GM12878 (cell line): ENCODE measurements around the gene KCNH6. TPM values are rescaled to one million over a fixed set of nuclear protein-coding genes. Genes with fewer than 3 reads are reported as not detected.

Experiments used
- ATAC-seq: fragments of 200-7000 bp; cut with Tn5 transposase; 3 replicates; pipeline ENCODE4 v1.9.1; 2020; ENCODE audit warnings: mild to moderate bottlenecking, moderate library complexity
- BruUV-seq: library from RNA; stranded (reverse); fragments of 400-500 nt; replicated peaks from 2 replicates; lab custom pipeline; 2021; lab: Mats Ljungman, UMichigan
- CTCF ChIA-PET: fragments of 300-600 bp; sonication (Branson Sonifier 250); formaldehyde crosslinking; extraction: SDS; loops from one replicate; lab custom pipeline; 2021; ENCODE audit warnings: inconsistent platforms; lab: Yijun Ruan, JAX
- POLR2A ChIA-PET: fragments of 350-600 bp; formaldehyde crosslinking; extraction: SDS; loops from one replicate; lab custom pipeline; 2021; ENCODE audit warnings: inconsistent platforms; lab: Charles Lee
- RAD21 ChIA-PET: fragments of 300-600 bp; sonication (Branson Sonifier 250); formaldehyde crosslinking; loops from one replicate; lab custom pipeline; 2023; ENCODE audit warnings: antibody characterized with exemption; ENCODE audit not compliant: unreplicated experiment; lab: Charles Lee
- SMC1A ChIA-PET: fragments of 300-600 bp; sonication (Branson Sonifier 250); formaldehyde crosslinking; loops from one replicate; lab custom pipeline; 2023; ENCODE audit not compliant: unreplicated experiment, uncharacterized antibody; lab: Charles Lee
- DNase-seq: peaks from one replicate; pipeline ENCODE4 v3.0.0-alpha.2; 2011; ENCODE audit warnings: low read depth, low spot score
- FAIRE-seq: peaks from 3 replicates; lab custom pipeline; 2011; peaks lifted over from hg19 to GRCh38; lab: Jason Lieb, UNC
- H2AFZ ChIP-seq: 2 replicates; pipeline ENCODE4 v1.6.0; 2011; ENCODE audit warnings: low read depth, low read length, control low read depth; ENCODE audit not compliant: control insufficient read depth
- H3K27ac ChIP-seq: 2 replicates; pipeline ENCODE4 v1.5.1; 2011; ENCODE audit warnings: control low read depth; ENCODE audit not compliant: control insufficient read depth, insufficient read depth
- H3K27me3 ChIP-seq, 2 experiments: replicated peaks in 1 of 2; 2 replicates each; pipeline versions ENCODE4 v1.6.0 to v1.6.1; 2011; ENCODE audit warnings: low read length in 1 of 2; ENCODE audit not compliant: control insufficient read depth in 2 of 2, insufficient read depth in 2 of 2
- H3K36me3 ChIP-seq, 2 experiments: 2 replicates each; pipeline ENCODE4 v1.5.1; 2011; ENCODE audit warnings: low read length in 1 of 2; ENCODE audit not compliant: control insufficient read depth in 2 of 2, insufficient read depth in 2 of 2
- H3K4me1 ChIP-seq: 2 replicates; pipeline ENCODE4 v1.6.1; 2011; ENCODE audit warnings: mild to moderate bottlenecking, low read length, moderate library complexity, mixed read lengths; ENCODE audit not compliant: control insufficient read depth, insufficient read depth
- H3K4me2 ChIP-seq: 2 replicates; pipeline ENCODE4 v1.6.0; 2011; ENCODE audit warnings: control low read depth; ENCODE audit not compliant: control insufficient read depth, insufficient read depth
- H3K4me3 ChIP-seq: fragments of 200-600 bp; sonication (generic); 2 replicates; pipeline ENCODE4 v1.5.1; 2016
- H3K79me2 ChIP-seq: 2 replicates; pipeline ENCODE4 v1.6.0; 2011; ENCODE audit warnings: low read length; ENCODE audit not compliant: control insufficient read depth, insufficient read depth
- H3K9ac ChIP-seq: 2 replicates; pipeline ENCODE4 v1.8.0; 2011; ENCODE audit warnings: low read length, control low read depth, mixed read lengths; ENCODE audit not compliant: control insufficient read depth, insufficient read depth
- H3K9me3 ChIP-seq: replicated peaks from 3 replicates; pipeline ENCODE4 v1.5.1; 2011; ENCODE audit warnings: mild to moderate bottlenecking, low read length; ENCODE audit not compliant: control insufficient read depth, insufficient read depth
- H4K20me1 ChIP-seq: 2 replicates; pipeline ENCODE4 v1.6.0; 2011; ENCODE audit not compliant: control insufficient read depth, insufficient read depth
- CHD4 ChIP-seq: fragments of 200-600 bp; sonication (generic); IDR thresholded peaks from 2 replicates; pipeline ENCODE4 v1.6.1; 2016; ENCODE audit warnings: mild to moderate bottlenecking
- KAT2A ChIP-seq: conservative IDR thresholded peaks from 2 replicates; pipeline ENCODE4 v1.6.1; 2011; ENCODE audit warnings: low read depth, low read length; ENCODE audit not compliant: control insufficient read depth
- MYC ChIP-seq: IDR thresholded peaks from 2 replicates; pipeline ENCODE4 v1.6.1; 2011; ENCODE audit warnings: mild to moderate bottlenecking, low read length, moderate library complexity, inconsistent platforms; ENCODE audit not compliant: insufficient read depth, insufficient replicate concordance, insufficient read length, severe bottlenecking
- NBN ChIP-seq: fragments of 450-650 bp; IDR thresholded peaks from 2 replicates; pipeline ENCODE4 v1.6.1; 2016
- NFIC ChIP-seq: IDR thresholded peaks from 2 replicates; pipeline ENCODE4 v1.6.1; 2012; ENCODE audit warnings: low read depth, mild to moderate bottlenecking, inconsistent platforms, low read length, moderate library complexity
- SMAD1 ChIP-seq: fragments of 450-650 bp; IDR thresholded peaks from 2 replicates; pipeline ENCODE4 v1.6.1; 2018; ENCODE audit warnings: mild to moderate bottlenecking, low read depth; ENCODE audit not compliant: partially characterized antibody
- TARDBP ChIP-seq: IDR thresholded peaks from 2 replicates; pipeline ENCODE4 v1.6.1; 2016; ENCODE audit warnings: borderline replicate concordance
- TBL1XR1 ChIP-seq: IDR thresholded peaks from 2 replicates; pipeline ENCODE4 v1.6.1; 2012; ENCODE audit warnings: low read depth, low read length, improper control_type of control experiment
- TCF7 ChIP-seq: IDR thresholded peaks from 2 replicates; pipeline ENCODE4 v1.6.1; 2014; ENCODE audit warnings: antibody characterized with exemption, borderline replicate concordance
- USF1 ChIP-seq: IDR thresholded peaks from 2 replicates; pipeline ENCODE4 v1.6.1; 2011; ENCODE audit warnings: borderline replicate concordance, low read depth, mild to moderate bottlenecking, moderate library complexity, mixed read lengths, low read length; ENCODE audit not compliant: insufficient read depth; ENCODE audit errors: extremely low read length
- WGBS: methylation state at CpG from one replicate; pipeline ENCODE4 v1.1.6; 2016; ENCODE audit warnings: low lambda C conversion rate; ENCODE audit not compliant: insufficient replicate concordance, insufficient coverage; ENCODE audit errors: missing lambda C conversion rate; 5-methylcytosine and 5-hydroxymethylcytosine counted together
- in situ Hi-C: fragments of 300-500 bp; cut with MboI; formaldehyde crosslinking; loops from 9 replicates; pipeline ENCODE4 v1.14.3; 2018; ENCODE audit warnings: mixed read lengths
- intact Hi-C: fragments of 100-400 bp; cut with micrococcal nuclease; formaldehyde crosslinking; loops from one replicate; pipeline ENCODE4 v1.14.2; 2022; ENCODE audit not compliant: unreplicated experiment
- polyA plus RNA-seq, 11 experiments: library from polyadenylated mRNA; depleted of rRNA in 4 of 11; unstranded in 6 of 11; stranded (reverse) in 5 of 11; fragments of >200 nt; fragmentation: Nextera tagmentation in 4 of 11; fragmentation: Illumina TruSeq in 1 of 11; extraction: Ambion mirVana in 4 of 11; extraction: Trizol in 1 of 11; gene quantifications; 1 replicate in 1 of 11; 2 replicates in 10 of 11; pipeline versions ENCODE4 v1.2.1 to v1.2.3, GENCODE V29; 2011 to 2016; ENCODE audit warnings: inconsistent platforms in 2 of 11, missing spikeins in 2 of 11, low read depth in 1 of 11
- total RNA-seq, 4 experiments: library from RNA; depleted of rRNA in 3 of 4; stranded (reverse); fragments of >200 nt in 3 of 4; fragmentation: Illumina TruSeq in 1 of 4; extraction: Trizol in 1 of 4; gene quantifications; 2 replicates each; pipeline versions ENCODE4 v1.2.1 to v1.2.3, GENCODE V29; 2013 to 2021
- TF ChIP-seq, protein P1 (sequence below): fragments of 450-650 bp; IDR thresholded peaks from 2 replicates; pipeline ENCODE4 v1.6.1; 2017; ENCODE audit warnings: mild to moderate bottlenecking, moderate library complexity

Gene KCNH6
- total and polyA plus RNA-seq, 10 of the 15 experiments (the other 5 are each of a cell fraction or from before 2014, with no cell fraction given): not detected

GRCh38 chr17:63531022-63531965 lies 8.1 kb downstream of the KCNH6 start:
- ChIA-PET CTCF (interaction anchor here (0.8 kb wide), 1 partner anchor 26 kb away, joined by 3 read pairs; no protein-coding TSS in a partner anchor), POLR2A (no interaction called here), RAD21 (no interaction called here)
- intact Hi-C loops: no loop called here
- Histone ChIP-seq H3K9ac (no peak overlapping the region), H3K4me2 (no peak overlapping the region), H4K20me1 (no peaks in the 10 kb centered on the region), H3K27me3 (no peaks in the 10 kb centered on the region), H3K9me3 (no peaks in the 10 kb centered on the region), H2AFZ (no peak overlapping the region), H3K4me1 (no peaks in the 10 kb centered on the region)
- ATAC-seq: no peak
- TF ChIP-seq MYC: no peak
- no peak for TF ChIP-seq USF1
- TF ChIP-seq NBN: no peak
- no peak for TF ChIP-seq KAT2A
- no peak for TF ChIP-seq TCF7
- TF ChIP-seq SMAD1: no peak
- no peak for TF ChIP-seq CHD4
- TF ChIP-seq NFIC: no peak
- TF ChIP-seq, protein P1, sequence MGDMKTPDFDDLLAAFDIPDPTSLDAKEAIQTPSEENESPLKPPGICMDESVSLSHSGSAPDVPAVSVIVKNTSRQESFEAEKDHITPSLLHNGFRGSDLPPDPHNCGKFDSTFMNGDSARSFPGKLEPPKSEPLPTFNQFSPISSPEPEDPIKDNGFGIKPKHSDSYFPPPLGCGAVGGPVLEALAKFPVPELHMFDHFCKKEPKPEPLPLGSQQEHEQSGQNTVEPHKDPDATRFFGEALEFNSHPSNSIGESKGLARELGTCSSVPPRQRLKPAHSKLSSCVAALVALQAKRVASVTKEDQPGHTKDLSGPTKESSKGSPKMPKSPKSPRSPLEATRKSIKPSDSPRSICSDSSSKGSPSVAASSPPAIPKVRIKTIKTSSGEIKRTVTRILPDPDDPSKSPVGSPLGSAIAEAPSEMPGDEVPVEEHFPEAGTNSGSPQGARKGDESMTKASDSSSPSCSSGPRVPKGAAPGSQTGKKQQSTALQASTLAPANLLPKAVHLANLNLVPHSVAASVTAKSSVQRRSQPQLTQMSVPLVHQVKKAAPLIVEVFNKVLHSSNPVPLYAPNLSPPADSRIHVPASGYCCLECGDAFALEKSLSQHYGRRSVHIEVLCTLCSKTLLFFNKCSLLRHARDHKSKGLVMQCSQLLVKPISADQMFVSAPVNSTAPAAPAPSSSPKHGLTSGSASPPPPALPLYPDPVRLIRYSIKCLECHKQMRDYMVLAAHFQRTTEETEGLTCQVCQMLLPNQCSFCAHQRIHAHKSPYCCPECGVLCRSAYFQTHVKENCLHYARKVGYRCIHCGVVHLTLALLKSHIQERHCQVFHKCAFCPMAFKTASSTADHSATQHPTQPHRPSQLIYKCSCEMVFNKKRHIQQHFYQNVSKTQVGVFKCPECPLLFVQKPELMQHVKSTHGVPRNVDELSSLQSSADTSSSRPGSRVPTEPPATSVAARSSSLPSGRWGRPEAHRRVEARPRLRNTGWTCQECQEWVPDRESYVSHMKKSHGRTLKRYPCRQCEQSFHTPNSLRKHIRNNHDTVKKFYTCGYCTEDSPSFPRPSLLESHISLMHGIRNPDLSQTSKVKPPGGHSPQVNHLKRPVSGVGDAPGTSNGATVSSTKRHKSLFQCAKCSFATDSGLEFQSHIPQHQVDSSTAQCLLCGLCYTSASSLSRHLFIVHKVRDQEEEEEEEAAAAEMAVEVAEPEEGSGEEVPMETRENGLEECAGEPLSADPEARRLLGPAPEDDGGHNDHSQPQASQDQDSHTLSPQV: no peak
- TF ChIP-seq TBL1XR1: no peak
- TF ChIP-seq TARDBP: no peak
- TF ChIP-seq, all 136 proteins: peak for 0
- Histone ChIP-seq H3K79me2 (no peaks in the 10 kb centered on the region), H3K36me3 (no peaks in the 10 kb centered on the region), H3K27ac (no peak overlapping the region), H3K4me3 (no peak overlapping the region)
- no peak for DNase-seq
- no TSS peak for BruUV-seq
- WGBS: 32% methylated on average over 10 of the region's 10 CpGs
- in situ Hi-C loops: no loop called here
- FAIRE-seq: no peak
- SMC1A ChIA-PET: no interaction called here
